K562 (cell line): ENCODE results near the gene INPP5D.

Source experiments
- CHD2 ChIP-seq: IDR thresholded peaks from 2 replicates; pipeline ENCODE4 v1.6.1; 2011; ENCODE audit warnings: low read depth, low read length
- MEF2A ChIP-seq: IDR thresholded peaks from 2 replicates; pipeline ENCODE4 v1.6.1; 2011; ENCODE audit warnings: low read depth, mild to moderate bottlenecking, low read length, moderate library complexity; ENCODE audit not compliant: control insufficient read depth
- PRPF4 ChIP-seq: fragments of 200-400 bp; formaldehyde crosslinking; IDR thresholded peaks from one replicate; pipeline ENCODE4 v1.6.1; 2017; ENCODE audit warnings: low read length, low read depth, mild to moderate bottlenecking; ENCODE audit not compliant: insufficient read depth, poor library complexity, severe bottlenecking
- SNIP1 ChIP-seq: fragments of 450-650 bp; IDR thresholded peaks from 2 replicates; pipeline ENCODE4 v1.7.1; 2017; ENCODE audit warnings: low read depth, mild to moderate bottlenecking
- ZNF239 ChIP-seq: fragments of 250-450 bp; sonication (Bioruptor Pico); IDR thresholded peaks from 2 replicates; pipeline ENCODE4 v1.4.0; 2020; ENCODE audit warnings: mild to moderate bottlenecking
- TF ChIP-seq, protein P1 (sequence below), 3 experiments: IDR thresholded peaks in 2 of 3; conservative IDR thresholded peaks in 1 of 3; 2 replicates each; pipeline ENCODE4 v1.5.1; 2011 to 2012; ENCODE audit warnings: low read length in 3 of 3, mild to moderate bottlenecking in 3 of 3, control low read depth in 2 of 3, improper control_type of control experiment in 1 of 3, inconsistent platforms in 1 of 3, low read depth in 1 of 3, mixed read lengths in 1 of 3, moderate library complexity in 1 of 3; ENCODE audit not compliant: insufficient read depth in 2 of 3
- TF ChIP-seq, protein P2 (sequence below): IDR thresholded peaks from 3 replicates; pipeline ENCODE4 v1.6.1; 2011; ENCODE audit warnings: borderline replicate concordance, mild to moderate bottlenecking, moderate library complexity; ENCODE audit not compliant: insufficient read length; ENCODE audit errors: extremely low read depth

DNA sequence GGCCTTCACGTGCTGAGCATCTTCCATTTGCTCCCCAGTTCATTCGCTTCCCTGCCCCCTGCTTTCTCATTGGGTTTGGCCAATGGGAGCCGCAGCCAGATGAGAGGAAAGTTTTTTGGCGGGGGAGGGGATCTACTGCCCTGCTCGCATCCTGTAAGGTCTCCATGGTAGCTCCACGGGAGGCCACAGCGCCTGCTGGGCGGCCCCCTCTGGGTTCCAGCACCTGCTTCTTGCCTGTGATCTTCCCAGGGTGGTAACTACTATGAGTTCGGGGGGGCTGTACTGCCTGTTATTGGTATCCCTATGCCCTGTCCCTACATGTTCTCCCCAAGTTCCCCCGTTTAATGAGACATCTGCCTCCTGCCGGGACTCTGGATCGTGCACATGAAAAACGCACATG is 57.2 kb downstream of the INPP5D start:
- TF ChIP-seq SNIP1 = no peak
- no peak for TF ChIP-seq CHD2
- no peak for TF ChIP-seq PRPF4
- TF ChIP-seq, protein P1, sequence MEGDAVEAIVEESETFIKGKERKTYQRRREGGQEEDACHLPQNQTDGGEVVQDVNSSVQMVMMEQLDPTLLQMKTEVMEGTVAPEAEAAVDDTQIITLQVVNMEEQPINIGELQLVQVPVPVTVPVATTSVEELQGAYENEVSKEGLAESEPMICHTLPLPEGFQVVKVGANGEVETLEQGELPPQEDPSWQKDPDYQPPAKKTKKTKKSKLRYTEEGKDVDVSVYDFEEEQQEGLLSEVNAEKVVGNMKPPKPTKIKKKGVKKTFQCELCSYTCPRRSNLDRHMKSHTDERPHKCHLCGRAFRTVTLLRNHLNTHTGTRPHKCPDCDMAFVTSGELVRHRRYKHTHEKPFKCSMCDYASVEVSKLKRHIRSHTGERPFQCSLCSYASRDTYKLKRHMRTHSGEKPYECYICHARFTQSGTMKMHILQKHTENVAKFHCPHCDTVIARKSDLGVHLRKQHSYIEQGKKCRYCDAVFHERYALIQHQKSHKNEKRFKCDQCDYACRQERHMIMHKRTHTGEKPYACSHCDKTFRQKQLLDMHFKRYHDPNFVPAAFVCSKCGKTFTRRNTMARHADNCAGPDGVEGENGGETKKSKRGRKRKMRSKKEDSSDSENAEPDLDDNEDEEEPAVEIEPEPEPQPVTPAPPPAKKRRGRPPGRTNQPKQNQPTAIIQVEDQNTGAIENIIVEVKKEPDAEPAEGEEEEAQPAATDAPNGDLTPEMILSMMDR (IDR thresholded peaks at IDR 0.05 in 2 of 3, conservative IDR thresholded peaks at IDR 0.05 in 1 of 3; ENCODE audit: insufficient read depth in 2 of 3, low read depth in 1 of 3, low read length in 3 of 3) = no peak
- no peak for TF ChIP-seq MEF2A
- TF ChIP-seq ZNF239 = no peak
- TF ChIP-seq, protein P2, sequence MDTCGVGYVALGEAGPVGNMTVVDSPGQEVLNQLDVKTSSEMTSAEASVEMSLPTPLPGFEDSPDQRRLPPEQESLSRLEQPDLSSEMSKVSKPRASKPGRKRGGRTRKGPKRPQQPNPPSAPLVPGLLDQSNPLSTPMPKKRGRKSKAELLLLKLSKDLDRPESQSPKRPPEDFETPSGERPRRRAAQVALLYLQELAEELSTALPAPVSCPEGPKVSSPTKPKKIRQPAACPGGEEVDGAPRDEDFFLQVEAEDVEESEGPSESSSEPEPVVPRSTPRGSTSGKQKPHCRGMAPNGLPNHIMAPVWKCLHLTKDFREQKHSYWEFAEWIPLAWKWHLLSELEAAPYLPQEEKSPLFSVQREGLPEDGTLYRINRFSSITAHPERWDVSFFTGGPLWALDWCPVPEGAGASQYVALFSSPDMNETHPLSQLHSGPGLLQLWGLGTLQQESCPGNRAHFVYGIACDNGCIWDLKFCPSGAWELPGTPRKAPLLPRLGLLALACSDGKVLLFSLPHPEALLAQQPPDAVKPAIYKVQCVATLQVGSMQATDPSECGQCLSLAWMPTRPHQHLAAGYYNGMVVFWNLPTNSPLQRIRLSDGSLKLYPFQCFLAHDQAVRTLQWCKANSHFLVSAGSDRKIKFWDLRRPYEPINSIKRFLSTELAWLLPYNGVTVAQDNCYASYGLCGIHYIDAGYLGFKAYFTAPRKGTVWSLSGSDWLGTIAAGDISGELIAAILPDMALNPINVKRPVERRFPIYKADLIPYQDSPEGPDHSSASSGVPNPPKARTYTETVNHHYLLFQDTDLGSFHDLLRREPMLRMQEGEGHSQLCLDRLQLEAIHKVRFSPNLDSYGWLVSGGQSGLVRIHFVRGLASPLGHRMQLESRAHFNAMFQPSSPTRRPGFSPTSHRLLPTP = no peak
